GM12892 (cell line): ENCODE measurements around the gene CLEC18C.
"Not testable (repeated sequence)": the region's sequence is repeated elsewhere in the genome, so short reads cannot be mapped to it uniquely, and the experiment has no call there.

Experiments
- DNase-seq: peaks from one replicate; pipeline ENCODE4 v3.0.0; 2011; ENCODE audit not compliant: insufficient read length
- FAIRE-seq: peaks from 2 replicates; lab custom pipeline; 2011; peaks lifted over from hg19 to GRCh38; lab: Jason Lieb, UNC

The CLEC18C gene

DNA sequence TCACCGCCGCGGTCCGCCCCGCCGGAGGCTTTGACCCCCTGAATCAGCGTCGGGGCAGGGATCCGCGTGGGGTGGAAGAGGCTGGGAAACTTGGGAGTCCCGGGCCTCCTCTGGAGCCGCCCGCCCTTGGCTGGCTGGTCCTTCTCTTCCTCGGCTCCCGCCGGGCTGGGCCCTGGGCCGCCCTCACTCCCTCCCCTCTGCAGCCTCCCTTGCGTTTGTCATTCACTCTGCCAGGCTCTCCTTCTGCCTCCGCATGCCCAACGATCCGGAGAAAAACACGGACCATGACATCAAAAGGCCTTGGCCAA is 15.0 kb downstream of the CLEC18C start:
- DNase-seq, FAIRE-seq: not testable (repeated sequence)

DNA sequence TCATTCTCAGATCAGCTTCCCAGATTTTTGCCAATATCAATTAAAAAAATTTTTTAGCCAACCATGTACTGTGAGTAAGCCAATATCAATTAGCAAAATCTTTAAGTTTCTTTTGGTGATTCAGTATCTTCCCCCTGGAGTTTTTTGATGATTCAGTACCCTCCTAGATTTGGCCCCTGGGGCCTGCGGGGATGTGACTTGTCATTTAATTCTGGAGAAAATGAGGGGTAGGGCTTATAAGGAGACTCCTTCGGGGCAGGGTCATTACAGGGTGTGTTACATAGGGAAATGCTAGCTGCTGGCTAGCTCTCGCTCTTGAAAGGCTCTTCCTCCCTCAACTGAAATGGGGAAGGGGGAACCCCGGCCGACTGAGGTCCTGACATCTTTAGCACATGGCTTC is 17.0 kb downstream of the CLEC18C start:
- not testable (repeated sequence) for DNase-seq, FAIRE-seq

DNA sequence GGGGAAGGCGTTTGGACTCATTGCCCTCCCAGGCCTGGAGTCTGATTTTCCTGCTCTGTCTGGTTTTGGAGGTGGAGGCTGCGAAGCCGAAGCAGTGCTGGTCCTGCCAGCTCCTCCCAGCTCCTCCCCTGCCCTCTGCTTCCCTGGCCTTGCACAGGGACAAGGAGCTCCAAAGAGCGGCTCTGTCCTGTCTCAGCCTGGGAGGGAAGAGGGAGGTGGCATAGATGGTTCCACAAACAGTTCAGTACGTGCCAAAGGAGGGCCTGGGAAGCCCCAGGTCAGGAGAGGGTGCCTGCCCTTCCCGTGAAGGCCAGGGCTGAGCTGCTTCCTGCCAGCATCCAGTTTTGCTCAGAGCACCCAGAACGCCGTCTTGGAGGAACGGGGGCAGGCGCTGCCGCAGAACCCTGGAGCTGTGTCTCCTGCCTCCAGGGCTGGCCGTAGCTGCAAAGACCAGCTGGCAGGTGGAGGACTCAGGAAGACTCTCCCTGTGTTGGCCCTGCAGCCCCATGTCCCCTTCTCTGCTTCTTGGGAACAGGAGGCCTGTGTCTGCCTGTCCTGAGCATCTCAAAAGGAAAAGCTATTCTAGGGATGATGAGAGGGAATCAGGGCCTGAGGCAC is 23.2 kb downstream of the CLEC18C start:
- not testable (repeated sequence) for FAIRE-seq, DNase-seq

DNA sequence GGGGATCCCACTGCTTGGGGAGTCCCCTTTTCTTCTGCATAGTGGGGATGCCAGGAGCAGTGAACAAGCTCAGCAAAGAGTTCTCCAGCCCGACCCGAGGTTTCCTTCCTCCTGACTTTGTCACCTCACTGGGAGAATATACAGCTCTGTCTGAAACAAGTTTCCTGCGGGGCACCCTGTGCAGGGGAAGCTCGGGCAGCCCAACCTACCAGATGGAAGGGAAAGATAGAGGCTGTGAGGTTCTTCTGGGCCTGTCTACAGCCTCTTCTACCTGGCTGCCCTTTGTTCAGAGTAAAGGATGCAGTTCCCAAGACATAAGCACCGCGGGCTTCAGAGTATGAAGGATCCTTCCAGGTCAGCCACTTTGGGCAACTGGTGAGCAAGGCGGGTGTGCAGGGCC is 24.0 kb downstream of the CLEC18C start:
- not testable (repeated sequence) for FAIRE-seq, DNase-seq

DNA sequence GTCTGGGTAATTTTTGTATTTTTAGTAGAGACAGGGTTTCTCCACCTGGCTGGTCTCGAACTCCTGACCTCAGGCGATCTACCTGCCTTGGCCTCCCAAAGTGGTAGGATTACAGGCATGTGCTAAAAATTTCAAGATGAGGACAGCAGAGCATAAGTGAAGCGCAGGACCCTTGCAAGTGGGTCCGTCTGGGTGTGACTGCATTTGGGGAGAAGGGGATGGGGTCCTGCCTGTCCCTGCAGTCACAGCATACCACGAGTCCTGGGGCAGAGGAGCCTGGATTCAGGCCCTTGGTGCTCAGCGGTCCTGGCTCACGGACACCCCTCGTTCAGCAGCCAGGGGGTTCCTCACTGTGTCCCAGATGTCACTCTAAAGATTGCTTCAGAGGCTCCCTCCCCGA is 24.6 kb downstream of the CLEC18C start:
- not testable (repeated sequence) for FAIRE-seq, DNase-seq

DNA sequence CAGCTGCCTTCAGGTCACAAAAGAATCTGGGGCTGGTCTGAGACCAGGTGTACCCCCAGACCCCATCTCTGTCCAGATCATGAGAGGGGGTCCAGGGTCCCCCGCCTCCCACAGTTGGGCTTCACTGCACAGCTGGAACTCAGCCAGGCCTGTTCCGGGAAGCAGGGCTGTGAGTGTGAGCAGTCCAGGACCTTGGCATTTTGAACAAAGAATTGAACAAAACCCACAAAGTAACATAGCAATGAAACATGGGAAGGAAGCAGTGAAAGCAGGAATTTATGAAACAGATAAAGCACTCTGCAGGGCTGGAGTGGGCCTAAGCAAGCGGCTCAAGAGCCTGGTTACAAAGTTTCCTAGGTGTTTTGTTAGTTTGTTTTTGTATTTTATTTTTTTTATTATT is 25.1 kb downstream of the CLEC18C start:
- not testable (repeated sequence) for DNase-seq, FAIRE-seq

DNA sequence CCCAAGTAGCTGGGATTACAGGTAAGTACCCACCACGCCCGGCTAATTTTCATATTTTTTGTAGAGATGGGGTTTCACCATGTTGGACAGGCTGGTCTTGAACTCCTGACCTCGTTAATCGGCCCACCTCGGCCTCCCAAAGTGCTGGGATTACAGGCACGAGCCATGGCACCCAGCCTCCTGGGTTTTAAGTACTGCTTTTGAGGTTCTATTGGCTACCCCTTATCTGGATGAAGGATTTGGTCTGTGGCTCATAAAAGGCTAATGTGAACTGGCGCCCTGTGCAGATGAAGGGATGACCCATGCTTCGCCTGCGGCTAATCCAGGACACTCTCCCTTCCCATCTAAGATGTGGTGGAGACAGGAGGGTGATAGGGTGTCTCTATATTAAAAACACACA is 25.6 kb downstream of the CLEC18C start:
- not testable (repeated sequence) for FAIRE-seq, DNase-seq

DNA sequence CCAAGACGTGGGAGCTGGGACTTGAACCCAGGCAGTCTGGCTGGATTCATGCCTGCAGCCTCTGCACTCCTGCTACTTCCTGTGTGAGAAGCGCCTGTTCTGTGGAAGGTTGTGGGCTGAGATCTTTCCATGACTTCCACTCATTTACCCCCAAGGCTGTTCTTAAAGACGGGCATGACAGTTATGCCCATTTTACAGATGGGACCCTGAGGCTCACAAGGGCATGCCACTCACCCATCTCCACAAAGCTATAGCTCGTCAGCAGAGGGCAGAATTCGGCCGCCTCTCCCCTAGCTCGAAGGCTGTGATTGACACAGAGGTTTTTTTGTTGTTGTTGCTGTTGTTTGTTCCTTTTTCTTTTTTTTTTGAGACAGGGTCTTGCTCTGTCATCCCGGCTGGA is 26.5 kb downstream of the CLEC18C start:
- not testable (repeated sequence) for FAIRE-seq, DNase-seq

DNA sequence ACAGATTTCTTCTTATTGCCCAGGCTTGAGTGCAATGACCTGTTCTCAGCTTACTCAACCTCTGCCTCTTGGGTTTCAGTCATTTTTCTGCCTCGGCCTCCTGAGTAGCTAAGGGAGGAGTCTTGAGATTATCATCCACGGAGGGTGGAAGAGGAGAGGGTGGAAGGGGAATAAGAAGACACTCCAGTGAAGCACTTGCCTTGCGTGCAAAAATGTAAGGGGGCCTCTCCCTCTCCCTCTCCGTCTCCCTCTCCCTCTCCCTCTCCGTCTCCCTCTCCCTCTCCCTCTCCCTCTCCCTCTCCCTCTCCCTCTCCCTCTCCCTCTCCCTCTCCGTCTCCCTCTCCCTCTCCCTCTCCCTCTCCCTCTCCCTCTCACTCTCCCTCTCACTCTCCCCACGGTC is 29.9 kb downstream of the CLEC18C start:
- not testable (repeated sequence) for DNase-seq, FAIRE-seq

DNA sequence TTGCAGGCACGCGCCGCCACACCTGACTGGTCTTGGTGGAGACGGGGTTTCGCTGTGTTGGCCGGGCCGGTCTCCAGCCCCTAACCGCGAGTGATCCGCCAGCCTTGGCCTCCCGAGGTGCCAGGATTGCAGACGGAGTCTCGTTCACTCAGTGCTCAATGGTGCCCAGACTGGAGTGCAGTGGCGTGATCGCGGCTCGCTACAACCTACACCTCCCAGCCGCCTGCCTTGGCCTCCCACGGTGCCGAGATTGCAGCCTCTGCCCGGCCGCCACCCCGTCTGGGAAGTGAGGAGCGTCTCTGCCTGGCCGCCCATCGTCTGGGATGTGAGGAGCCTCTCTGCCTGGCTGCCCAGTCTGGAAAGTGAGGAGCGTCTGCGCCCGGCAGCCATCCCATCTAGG is 30.4 kb downstream of the CLEC18C start:
- DNase-seq, FAIRE-seq: not testable (repeated sequence)

DNA sequence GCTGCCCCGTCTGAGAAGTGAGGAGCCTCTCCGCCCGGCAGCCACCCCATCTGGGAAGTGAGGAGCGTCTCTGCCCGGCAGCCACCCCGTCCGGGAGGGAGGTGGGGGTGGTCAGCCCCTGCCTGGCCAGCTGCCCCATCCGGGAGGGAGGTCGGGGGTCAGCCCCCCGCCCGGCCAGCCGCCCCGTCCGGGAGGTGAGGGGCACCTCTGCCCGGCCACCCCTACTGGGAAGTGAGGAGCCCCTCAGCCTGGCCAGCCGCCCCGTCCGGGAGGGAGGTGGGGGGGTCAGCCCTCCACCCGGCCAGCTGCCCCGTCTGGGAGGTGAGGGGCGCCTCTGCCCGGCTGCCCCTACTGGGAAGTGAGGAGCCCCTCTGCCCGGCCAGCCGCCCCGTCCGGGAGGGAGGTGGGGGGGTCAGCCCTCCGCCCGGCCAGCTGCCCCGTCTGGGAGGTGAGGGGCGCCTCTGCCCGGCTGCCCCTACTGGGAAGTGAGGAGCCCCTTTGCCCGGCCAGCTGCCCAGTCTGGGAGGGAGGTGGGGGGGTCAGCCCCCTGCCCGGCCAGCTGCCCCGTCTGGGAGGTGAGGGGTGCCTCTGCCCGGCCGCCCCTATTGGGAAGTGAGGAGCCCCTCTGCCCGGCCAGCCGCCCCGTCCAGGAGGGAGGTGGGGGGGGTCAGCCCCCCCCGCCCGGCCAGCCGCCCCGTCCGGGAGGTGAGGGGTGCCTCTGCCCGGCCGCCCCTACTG is 31.2 kb downstream of the CLEC18C start:
- not testable (repeated sequence) for DNase-seq

DNA sequence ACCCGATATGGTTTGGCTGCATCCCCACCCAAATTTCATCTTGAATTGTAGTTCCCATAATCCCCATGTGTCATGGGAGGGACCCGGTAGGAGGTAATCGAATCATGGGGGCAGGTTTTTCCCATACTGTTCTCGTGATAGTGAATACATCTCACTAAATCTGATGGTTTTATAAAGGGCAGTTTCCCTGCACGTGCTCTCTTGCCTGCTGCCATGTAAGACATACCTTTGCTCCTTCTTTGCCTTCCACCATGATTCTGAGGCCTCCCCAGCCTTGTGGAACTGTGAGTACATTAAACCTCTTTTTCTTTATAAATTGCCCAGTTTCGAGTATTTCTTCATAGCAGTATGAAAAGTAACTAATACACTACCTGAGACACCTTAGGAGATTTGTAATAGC is 32.8 kb downstream of the CLEC18C start:
- not testable (repeated sequence) for FAIRE-seq, DNase-seq

More for the DNA sequence above, 31.2 kb downstream of the CLEC18C start:
- FAIRE-seq = not testable (repeated sequence)

DNA sequence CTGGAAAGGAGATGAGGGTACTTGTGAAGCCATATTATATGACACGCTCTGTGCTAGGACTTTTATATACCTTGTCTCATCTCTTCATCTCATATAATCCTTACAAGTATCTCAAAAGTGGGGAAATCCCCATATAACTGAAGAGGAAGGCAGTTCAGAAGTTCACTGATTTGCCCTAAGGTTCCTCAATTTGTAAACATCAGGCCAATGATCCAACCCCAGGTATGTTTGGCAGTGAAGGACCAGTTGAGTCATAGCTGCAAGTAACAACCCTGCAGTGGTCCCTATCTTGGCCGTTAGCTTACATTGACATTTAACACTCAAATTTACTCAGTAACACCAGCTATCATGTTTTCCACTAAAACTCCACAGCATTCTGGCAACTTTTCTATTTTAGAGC is 45.0 kb downstream of the CLEC18C start:
- not testable (repeated sequence) for FAIRE-seq, DNase-seq

DNA sequence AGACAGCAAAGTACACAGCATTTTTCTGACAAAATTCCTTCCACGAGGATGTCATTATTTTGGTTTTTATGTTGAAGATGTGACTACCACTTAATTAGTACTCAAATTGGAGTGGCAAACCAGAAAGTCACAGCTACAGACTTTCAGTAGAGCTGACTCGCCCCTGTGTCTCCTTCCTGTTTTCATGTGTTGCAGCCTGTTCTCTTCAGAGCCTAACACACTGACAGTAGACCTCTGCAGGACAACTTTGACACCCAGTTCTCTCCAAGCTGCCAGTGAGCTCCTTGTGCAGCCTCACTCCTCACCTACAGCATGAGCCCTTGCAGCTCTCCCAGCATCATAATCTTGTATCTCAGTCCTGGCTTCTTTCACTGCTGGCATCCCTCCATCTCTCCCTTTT is 49.0 kb downstream of the CLEC18C start:
- FAIRE-seq = not testable (repeated sequence)

DNA sequence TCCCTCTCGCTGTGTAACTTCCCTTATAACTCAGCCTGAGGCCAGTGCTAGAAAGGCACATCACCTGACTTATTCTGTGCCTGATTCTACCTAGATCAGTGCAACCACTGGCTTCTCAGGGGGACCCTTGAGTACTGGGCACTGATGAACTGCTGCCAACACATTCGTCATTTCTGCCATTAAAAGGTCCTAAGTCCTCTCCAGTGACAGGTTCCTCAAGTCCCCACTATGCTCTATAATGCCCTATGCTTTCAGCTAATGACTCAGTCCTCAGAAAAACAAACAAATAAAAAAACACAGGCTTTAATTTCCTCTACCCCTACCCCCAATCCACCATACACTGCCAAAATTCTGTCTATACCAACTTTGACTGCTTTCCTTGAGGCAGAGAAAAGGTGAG is 49.6 kb downstream of the CLEC18C start:
- not testable (repeated sequence) for FAIRE-seq, DNase-seq

More for the DNA sequence above, 49.0 kb downstream of the CLEC18C start:
- DNase-seq = not testable (repeated sequence)

DNA sequence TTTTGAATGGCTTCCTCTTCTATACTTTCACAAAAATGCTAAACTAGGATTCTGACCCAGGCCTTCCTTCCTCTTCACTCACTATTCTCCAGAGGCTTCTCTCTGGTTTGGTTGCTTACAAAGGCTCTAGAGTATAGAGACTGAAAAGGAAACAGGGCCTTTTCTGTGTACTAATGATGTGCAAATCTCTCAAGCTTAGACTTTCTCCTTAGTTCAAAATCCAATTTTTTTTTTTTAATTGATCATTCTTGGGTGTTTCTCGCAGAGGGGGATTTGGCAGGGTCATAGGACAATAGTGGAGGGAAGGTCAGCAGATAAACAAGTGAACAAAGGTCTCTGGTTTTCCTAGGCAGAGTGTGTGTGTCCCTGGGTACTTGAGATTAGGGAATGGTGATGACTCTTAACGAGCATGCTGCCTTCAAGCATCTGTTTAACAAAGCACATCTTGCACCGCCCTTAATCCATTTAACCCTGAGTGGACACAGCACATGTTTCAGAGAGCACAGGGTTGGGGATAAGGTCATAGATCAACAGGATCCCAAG is 50.5 kb downstream of the CLEC18C start:
- not testable (repeated sequence) for FAIRE-seq, DNase-seq

DNA sequence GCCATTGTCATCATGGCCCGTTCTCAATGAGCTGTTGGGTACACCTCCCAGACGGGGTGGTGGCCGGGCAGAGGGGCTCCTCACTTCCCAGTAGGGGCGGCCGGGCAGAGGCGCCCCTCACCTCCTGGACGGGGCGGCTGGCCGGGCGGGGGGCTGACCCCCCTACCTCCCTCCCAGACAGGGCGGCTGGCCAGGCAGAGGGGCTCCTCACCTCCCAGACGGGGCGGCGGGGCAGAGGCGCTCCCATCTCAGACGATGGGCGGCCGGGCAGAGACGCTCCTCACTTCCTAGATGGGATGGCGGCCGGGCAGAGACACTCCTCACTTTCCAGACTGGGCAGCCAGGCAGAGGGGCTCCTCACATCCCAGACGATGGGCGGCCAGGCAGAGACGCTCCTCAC is 51.1 kb downstream of the CLEC18C start:
- FAIRE-seq, DNase-seq: not testable (repeated sequence)

DNA sequence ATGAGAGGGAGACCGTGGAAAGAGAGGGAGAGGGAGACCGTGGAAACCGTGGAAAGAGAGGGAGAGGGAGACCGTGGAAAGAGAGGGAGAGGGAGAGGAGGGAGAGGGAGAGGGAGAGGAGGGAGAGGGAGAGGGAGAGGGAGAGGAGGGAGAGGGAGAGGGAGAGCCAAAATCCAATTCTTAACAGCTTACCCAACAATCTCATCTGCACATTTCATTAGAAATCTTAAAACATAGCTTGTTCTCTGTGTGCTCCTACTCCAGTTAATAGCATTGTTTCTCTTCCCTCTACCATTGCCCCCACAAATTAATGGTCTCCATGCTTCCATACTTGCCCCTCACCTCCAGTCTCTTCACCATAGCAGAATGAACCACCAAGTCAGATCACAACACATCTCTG is 51.8 kb downstream of the CLEC18C start:
- not testable (repeated sequence) for FAIRE-seq, DNase-seq

DNA sequence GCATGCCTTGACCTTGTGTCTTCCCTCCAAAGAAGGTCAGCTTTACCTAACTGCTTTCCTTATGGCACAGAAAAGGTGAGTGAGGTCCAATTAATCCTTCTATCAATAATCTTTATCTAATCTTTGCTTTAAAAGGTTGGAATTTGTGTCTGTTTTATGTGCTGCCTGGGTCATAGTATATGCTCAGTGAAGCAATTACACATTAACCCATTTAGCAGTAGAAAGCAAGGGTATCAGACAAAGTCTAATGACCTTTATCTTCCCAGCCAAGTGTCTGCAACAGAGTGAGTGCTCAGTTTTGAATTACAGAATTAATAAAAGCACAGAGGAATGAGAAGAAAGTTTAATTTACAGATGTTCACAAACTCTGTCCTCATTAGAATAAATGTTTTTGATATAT is 52.4 kb downstream of the CLEC18C start:
- not testable (repeated sequence) for FAIRE-seq, DNase-seq

DNA sequence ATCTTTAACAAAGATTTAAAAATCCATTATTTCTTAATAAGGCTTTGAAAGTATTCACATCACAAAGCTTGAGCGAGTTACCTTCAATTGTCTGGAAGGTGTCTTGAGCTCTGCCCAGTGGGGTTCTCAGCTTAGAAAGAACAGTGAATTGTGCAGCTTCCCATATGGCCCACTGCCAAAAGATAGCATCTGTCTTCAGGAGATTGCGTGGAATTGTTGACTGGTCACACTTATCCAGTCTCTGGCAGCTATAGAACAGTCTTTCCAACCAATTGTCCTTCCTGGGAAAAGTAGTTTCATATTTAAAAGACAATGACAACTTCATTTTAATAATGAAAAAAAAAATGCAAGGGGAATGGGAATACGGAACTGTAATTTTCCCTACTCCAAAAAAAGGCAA is 58.2 kb downstream of the CLEC18C start:
- DNase-seq, FAIRE-seq: not testable (repeated sequence)
